WTC11 (cell line): ENCODE results near the gene SPR. TPM values are rescaled to one million over a fixed set of nuclear protein-coding genes. Genes with fewer than 3 reads are reported as not detected.

Experiments
- ATF1 ChIP-seq: sonication (generic); formaldehyde crosslinking; IDR thresholded peaks from 2 replicates; pipeline ENCODE4 v1.8.1; 2023; ENCODE audit warnings: mild to moderate bottlenecking, moderate library complexity, missing genetic modification reagents
- CREB1 ChIP-seq: sonication (generic); formaldehyde crosslinking; IDR thresholded peaks from 2 replicates; pipeline ENCODE4 v1.8.0; 2023; ENCODE audit warnings: mild to moderate bottlenecking, missing genetic modification reagents
- KAT7 ChIP-seq: sonication (generic); formaldehyde crosslinking; IDR thresholded peaks from 2 replicates; pipeline ENCODE4 v1.8.1; 2023; ENCODE audit warnings: missing genetic modification reagents, mild to moderate bottlenecking, borderline replicate concordance
- MYBL2 ChIP-seq: sonication (generic); formaldehyde crosslinking; IDR thresholded peaks from 2 replicates; pipeline ENCODE4 v1.8.1; 2023; ENCODE audit warnings: mild to moderate bottlenecking, moderate library complexity, missing genetic modification reagents
- NR3C1 ChIP-seq: sonication (generic); formaldehyde crosslinking; conservative IDR thresholded peaks from 2 replicates; pipeline ENCODE4 v1.8.1; 2023; ENCODE audit warnings: low read depth, mild to moderate bottlenecking, missing genetic modification reagents
- OVOL2 ChIP-seq: fragments of 250-450 bp; sonication (Bioruptor Pico); IDR thresholded peaks from 2 replicates; pipeline ENCODE4 v1.9.0; 2021; ENCODE audit warnings: mild to moderate bottlenecking, borderline replicate concordance
- SP1 ChIP-seq: sonication (generic); formaldehyde crosslinking; conservative IDR thresholded peaks from 2 replicates; pipeline ENCODE4 v1.8.1; 2022; ENCODE audit warnings: missing genetic modification reagents
- TEAD1 ChIP-seq: sonication (generic); formaldehyde crosslinking; IDR thresholded peaks from 2 replicates; pipeline ENCODE4 v1.8.0; 2022; ENCODE audit warnings: mild to moderate bottlenecking, missing genetic modification reagents
- TEAD4 ChIP-seq: sonication (generic); formaldehyde crosslinking; IDR thresholded peaks from 2 replicates; pipeline ENCODE4 v1.8.0; 2022; ENCODE audit warnings: mild to moderate bottlenecking, missing genetic modification reagents
- ZNF138 ChIP-seq: sonication (generic); formaldehyde crosslinking; conservative IDR thresholded peaks from 2 replicates; pipeline ENCODE4 v1.8.1; 2022; ENCODE audit warnings: mild to moderate bottlenecking, moderate library complexity, missing genetic modification reagents
- ZNF423 ChIP-seq: fragments of 250-450 bp; sonication (Bioruptor Pico); IDR thresholded peaks from 2 replicates; pipeline ENCODE4 v2.1.2; 2022; ENCODE audit warnings: mild to moderate bottlenecking, moderate library complexity
- ZNF671 ChIP-seq: fragments of 250-450 bp; sonication (Bioruptor Pico); IDR thresholded peaks from 2 replicates; pipeline ENCODE4 v1.8.0; 2021; ENCODE audit warnings: mild to moderate bottlenecking
- total RNA-seq: library from RNA; stranded (reverse); gene quantifications from 3 replicates; pipeline ENCODE4 v1.2.3, GENCODE V29; 2021
- TF ChIP-seq, protein P1 (sequence below): fragments of 250-450 bp; sonication (Bioruptor Pico); IDR thresholded peaks from 2 replicates; pipeline ENCODE4 v1.9.0; 2021; ENCODE audit warnings: mild to moderate bottlenecking
- TF ChIP-seq, protein P2 (sequence below): sonication (generic); formaldehyde crosslinking; IDR thresholded peaks from 2 replicates; pipeline ENCODE4 v1.8.0; 2022; ENCODE audit warnings: mild to moderate bottlenecking, missing genetic modification reagents
- TF ChIP-seq, protein P3 (sequence below): sonication (generic); formaldehyde crosslinking; conservative IDR thresholded peaks from 2 replicates; pipeline ENCODE4 v1.8.1; 2022; ENCODE audit warnings: mild to moderate bottlenecking, missing genetic modification reagents
- TF ChIP-seq, protein P4 (sequence below): fragments of 250-450 bp; sonication (Bioruptor Pico); IDR thresholded peaks from 2 replicates; pipeline ENCODE4 v1.9.0; 2021; ENCODE audit warnings: mild to moderate bottlenecking
- TF ChIP-seq, protein P5 (sequence below): sonication (generic); formaldehyde crosslinking; IDR thresholded peaks from 2 replicates; pipeline ENCODE4 v1.8.1; 2023; ENCODE audit warnings: mild to moderate bottlenecking, missing genetic modification reagents, moderate library complexity
- TF ChIP-seq, protein P6 (sequence below): sonication (generic); formaldehyde crosslinking; IDR thresholded peaks from 2 replicates; pipeline ENCODE4 v1.8.0; 2023; ENCODE audit warnings: missing genetic modification reagents
- TF ChIP-seq, protein P7 (sequence below): fragments of 250-450 bp; sonication (Bioruptor Pico); IDR thresholded peaks from 2 replicates; pipeline ENCODE4 v1.9.0; 2021; ENCODE audit warnings: moderate library complexity, mild to moderate bottlenecking, inconsistent platforms, borderline replicate concordance
- TF ChIP-seq, protein P8 (sequence below): sonication (generic); formaldehyde crosslinking; IDR thresholded peaks from 2 replicates; pipeline ENCODE4 v1.8.1; 2023; ENCODE audit warnings: mild to moderate bottlenecking, missing genetic modification reagents, borderline replicate concordance
- TF ChIP-seq, protein P9 (sequence below): fragments of 200-600 bp; IDR thresholded peaks from 2 replicates; pipeline ENCODE4 v1.8.0; 2022; ENCODE audit warnings: antibody characterized with exemption

Gene SPR
- total RNA-seq, 1 experiment from 2014 or later: 9.4 TPM

DNA sequence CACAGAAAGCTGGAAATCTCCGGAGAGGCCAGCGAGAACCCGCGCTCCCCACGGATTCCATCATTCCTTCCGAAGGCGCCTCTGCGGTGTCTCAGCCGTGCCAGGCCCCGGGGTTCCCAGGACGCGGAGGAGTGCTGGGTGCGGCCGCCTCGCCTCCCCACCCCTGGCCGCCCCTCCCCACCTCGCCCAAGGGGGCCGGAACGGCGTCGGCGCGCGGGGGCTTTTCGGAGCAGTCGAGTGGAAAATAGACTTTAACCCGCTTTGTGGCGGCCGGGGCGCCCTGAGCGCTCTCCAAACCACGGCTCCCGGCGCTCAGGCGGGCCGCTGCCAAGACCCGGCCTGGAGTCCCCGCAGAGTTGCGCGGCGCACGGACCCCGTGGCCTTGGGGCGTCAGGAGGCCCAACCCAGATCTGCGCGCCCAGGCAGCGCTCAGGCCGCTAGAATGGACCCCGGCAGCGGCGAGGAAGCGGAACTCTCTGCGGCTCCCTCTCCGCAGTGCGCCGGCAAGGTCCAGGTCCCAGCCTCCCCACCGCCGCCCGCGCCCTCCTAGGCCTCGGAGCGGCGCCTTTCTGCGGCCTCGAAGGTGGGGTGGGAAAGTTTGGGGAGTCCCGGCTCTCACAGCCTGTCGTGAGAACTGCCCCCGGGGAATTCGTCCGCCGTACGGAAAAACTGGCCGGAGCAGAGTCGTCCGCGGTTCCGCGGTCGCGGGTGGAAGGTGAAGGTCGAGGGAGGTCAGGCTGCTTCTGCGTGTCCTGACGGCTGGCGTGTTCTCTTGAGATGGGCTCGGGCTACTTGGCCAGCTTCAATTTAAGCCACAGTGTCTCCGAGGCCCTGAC lies 28.9 kb downstream of the SPR start (continued):
- TF ChIP-seq, protein P1, sequence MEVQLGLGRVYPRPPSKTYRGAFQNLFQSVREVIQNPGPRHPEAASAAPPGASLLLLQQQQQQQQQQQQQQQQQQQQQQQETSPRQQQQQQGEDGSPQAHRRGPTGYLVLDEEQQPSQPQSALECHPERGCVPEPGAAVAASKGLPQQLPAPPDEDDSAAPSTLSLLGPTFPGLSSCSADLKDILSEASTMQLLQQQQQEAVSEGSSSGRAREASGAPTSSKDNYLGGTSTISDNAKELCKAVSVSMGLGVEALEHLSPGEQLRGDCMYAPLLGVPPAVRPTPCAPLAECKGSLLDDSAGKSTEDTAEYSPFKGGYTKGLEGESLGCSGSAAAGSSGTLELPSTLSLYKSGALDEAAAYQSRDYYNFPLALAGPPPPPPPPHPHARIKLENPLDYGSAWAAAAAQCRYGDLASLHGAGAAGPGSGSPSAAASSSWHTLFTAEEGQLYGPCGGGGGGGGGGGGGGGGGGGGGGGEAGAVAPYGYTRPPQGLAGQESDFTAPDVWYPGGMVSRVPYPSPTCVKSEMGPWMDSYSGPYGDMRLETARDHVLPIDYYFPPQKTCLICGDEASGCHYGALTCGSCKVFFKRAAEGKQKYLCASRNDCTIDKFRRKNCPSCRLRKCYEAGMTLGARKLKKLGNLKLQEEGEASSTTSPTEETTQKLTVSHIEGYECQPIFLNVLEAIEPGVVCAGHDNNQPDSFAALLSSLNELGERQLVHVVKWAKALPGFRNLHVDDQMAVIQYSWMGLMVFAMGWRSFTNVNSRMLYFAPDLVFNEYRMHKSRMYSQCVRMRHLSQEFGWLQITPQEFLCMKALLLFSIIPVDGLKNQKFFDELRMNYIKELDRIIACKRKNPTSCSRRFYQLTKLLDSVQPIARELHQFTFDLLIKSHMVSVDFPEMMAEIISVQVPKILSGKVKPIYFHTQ (CRISPR knock-in tag): no peak
- TF ChIP-seq CREB1 (CRISPR knock-in tag) (no peak), SP1 (peak; percentile 81), TEAD1 (peak; percentile 26; the same call in 1 of the 2 replicates), KAT7 (CRISPR knock-in tag) (no peak), MYBL2 (no peak), ATF1 (CRISPR knock-in tag) (no peak), TEAD4 (no peak), OVOL2 (CRISPR knock-in tag) (no peak), ZNF423 (CRISPR knock-in tag) (no peak), ZNF138 (CRISPR knock-in tag) (no peak), NR3C1 (CRISPR knock-in tag) (no peak), ZNF671 (CRISPR knock-in tag) (no peak)
- TF ChIP-seq, protein P2, sequence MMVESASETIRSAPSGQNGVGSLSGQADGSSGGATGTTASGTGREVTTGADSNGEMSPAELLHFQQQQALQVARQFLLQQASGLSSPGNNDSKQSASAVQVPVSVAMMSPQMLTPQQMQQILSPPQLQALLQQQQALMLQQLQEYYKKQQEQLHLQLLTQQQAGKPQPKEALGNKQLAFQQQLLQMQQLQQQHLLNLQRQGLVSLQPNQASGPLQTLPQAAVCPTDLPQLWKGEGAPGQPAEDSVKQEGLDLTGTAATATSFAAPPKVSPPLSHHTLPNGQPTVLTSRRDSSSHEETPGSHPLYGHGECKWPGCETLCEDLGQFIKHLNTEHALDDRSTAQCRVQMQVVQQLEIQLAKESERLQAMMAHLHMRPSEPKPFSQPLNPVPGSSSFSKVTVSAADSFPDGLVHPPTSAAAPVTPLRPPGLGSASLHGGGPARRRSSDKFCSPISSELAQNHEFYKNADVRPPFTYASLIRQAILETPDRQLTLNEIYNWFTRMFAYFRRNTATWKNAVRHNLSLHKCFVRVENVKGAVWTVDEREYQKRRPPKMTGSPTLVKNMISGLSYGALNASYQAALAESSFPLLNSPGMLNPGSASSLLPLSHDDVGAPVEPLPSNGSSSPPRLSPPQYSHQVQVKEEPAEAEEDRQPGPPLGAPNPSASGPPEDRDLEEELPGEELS (CRISPR knock-in tag): no peak; the same call in 1 of the 2 replicates
- TF ChIP-seq, protein P3, sequence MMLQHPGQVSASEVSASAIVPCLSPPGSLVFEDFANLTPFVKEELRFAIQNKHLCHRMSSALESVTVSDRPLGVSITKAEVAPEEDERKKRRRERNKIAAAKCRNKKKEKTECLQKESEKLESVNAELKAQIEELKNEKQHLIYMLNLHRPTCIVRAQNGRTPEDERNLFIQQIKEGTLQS (CRISPR knock-in tag): no peak
- TF ChIP-seq, protein P4, sequence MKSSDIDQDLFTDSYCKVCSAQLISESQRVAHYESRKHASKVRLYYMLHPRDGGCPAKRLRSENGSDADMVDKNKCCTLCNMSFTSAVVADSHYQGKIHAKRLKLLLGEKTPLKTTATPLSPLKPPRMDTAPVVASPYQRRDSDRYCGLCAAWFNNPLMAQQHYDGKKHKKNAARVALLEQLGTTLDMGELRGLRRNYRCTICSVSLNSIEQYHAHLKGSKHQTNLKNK (CRISPR knock-in tag): no peak
- TF ChIP-seq, protein P5, sequence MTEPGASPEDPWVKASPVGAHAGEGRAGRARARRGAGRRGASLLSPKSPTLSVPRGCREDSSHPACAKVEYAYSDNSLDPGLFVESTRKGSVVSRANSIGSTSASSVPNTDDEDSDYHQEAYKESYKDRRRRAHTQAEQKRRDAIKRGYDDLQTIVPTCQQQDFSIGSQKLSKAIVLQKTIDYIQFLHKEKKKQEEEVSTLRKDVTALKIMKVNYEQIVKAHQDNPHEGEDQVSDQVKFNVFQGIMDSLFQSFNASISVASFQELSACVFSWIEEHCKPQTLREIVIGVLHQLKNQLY (CRISPR knock-in tag): no peak
- TF ChIP-seq, protein P6, sequence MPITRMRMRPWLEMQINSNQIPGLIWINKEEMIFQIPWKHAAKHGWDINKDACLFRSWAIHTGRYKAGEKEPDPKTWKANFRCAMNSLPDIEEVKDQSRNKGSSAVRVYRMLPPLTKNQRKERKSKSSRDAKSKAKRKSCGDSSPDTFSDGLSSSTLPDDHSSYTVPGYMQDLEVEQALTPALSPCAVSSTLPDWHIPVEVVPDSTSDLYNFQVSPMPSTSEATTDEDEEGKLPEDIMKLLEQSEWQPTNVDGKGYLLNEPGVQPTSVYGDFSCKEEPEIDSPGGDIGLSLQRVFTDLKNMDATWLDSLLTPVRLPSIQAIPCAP (CRISPR knock-in tag): no peak
- TF ChIP-seq, protein P7, sequence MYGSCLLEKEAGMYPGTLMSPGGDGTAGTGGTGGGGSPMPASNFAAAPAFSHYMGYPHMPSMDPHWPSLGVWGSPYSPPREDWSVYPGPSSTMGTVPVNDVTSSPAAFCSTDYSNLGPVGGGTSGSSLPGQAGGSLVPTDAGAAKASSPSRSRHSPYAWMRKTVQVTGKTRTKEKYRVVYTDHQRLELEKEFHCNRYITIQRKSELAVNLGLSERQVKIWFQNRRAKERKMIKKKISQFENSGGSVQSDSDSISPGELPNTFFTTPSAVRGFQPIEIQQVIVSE (CRISPR knock-in tag): no peak
- TF ChIP-seq, protein P8, sequence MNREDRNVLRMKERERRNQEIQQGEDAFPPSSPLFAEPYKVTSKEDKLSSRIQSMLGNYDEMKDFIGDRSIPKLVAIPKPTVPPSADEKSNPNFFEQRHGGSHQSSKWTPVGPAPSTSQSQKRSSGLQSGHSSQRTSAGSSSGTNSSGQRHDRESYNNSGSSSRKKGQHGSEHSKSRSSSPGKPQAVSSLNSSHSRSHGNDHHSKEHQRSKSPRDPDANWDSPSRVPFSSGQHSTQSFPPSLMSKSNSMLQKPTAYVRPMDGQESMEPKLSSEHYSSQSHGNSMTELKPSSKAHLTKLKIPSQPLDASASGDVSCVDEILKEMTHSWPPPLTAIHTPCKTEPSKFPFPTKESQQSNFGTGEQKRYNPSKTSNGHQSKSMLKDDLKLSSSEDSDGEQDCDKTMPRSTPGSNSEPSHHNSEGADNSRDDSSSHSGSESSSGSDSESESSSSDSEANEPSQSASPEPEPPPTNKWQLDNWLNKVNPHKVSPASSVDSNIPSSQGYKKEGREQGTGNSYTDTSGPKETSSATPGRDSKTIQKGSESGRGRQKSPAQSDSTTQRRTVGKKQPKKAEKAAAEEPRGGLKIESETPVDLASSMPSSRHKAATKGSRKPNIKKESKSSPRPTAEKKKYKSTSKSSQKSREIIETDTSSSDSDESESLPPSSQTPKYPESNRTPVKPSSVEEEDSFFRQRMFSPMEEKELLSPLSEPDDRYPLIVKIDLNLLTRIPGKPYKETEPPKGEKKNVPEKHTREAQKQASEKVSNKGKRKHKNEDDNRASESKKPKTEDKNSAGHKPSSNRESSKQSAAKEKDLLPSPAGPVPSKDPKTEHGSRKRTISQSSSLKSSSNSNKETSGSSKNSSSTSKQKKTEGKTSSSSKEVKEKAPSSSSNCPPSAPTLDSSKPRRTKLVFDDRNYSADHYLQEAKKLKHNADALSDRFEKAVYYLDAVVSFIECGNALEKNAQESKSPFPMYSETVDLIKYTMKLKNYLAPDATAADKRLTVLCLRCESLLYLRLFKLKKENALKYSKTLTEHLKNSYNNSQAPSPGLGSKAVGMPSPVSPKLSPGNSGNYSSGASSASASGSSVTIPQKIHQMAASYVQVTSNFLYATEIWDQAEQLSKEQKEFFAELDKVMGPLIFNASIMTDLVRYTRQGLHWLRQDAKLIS: no peak
- TF ChIP-seq, protein P9, sequence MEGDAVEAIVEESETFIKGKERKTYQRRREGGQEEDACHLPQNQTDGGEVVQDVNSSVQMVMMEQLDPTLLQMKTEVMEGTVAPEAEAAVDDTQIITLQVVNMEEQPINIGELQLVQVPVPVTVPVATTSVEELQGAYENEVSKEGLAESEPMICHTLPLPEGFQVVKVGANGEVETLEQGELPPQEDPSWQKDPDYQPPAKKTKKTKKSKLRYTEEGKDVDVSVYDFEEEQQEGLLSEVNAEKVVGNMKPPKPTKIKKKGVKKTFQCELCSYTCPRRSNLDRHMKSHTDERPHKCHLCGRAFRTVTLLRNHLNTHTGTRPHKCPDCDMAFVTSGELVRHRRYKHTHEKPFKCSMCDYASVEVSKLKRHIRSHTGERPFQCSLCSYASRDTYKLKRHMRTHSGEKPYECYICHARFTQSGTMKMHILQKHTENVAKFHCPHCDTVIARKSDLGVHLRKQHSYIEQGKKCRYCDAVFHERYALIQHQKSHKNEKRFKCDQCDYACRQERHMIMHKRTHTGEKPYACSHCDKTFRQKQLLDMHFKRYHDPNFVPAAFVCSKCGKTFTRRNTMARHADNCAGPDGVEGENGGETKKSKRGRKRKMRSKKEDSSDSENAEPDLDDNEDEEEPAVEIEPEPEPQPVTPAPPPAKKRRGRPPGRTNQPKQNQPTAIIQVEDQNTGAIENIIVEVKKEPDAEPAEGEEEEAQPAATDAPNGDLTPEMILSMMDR: no peak
